ENCODE data around the gene STX12. TPM values are rescaled to one million over a fixed set of nuclear protein-coding genes. Genes with fewer than 3 reads are reported as not detected.

STX12 gene
- total RNA-seq, 4 donors from 2014 or later: 44.0 to 76.7 (median 56.1) TPM

GRCh38 chr1:27872802-27873551 lies 100.0 kb downstream of the STX12 start:
- Histone ChIP-seq H3K4me1 (peaks cover 5 to 23% (median 17%) of the 10 kb centered on the region in 4 donors), H3K27ac (replicated peaks in 1 of 4) (peak overlapping the region; percentile 1 to 64 (median 56)), H3K27me3 (peaks cover 0 to 9% (median 0%) of the 10 kb centered on the region in 4 donors), H3K9me3 (no peaks in the 10 kb centered on the region), H3K4me3 (peak overlapping the region; percentile 49 to 73 (median 60)), H3K36me3 (no peaks in the 10 kb centered on the region)
- WGBS: 27% methylated on average over 26 of the region's 38 CpGs
- TF ChIP-seq POLR2AphosphoS5 (IDR thresholded peaks at IDR 0.05) (no peak), POLR2A (IDR thresholded peaks at IDR 0.05; ENCODE audit: low read depth) (no peak), CTCF (IDR thresholded peaks at IDR 0.05) (no peak), EP300 (IDR thresholded peaks at IDR 0.05) (no peak)
- no peak for DNase-seq (ENCODE audit: extremely low spot score)
- intact Hi-C loops (cut with DNase I): no loop called here

- H3K9me3 ChIP-seq: no peaks in the 10 kb centered on the region
- DNase-seq (ENCODE audit: extremely low spot score): no peak
- H3K4me1 ChIP-seq: peaks cover 5 to 20% (median 15%) of the 10 kb centered on the region in 4 donors
- peak overlapping the region; percentile 1 to 64 (median 56) for H3K27ac ChIP-seq (replicated peaks in 1 of 4)
- WGBS: 83% methylated on average over 16 of the region's 16 CpGs
- peaks cover 0 to 9% (median 0%) of the 10 kb centered on the region in 4 donors for H3K27me3 ChIP-seq
- intact Hi-C loops (cut with DNase I): no loop called here
- TF ChIP-seq POLR2AphosphoS5 (IDR thresholded peaks at IDR 0.05) (peak in 1 of 2 donors; percentile 44), EP300 (IDR thresholded peaks at IDR 0.05) (no peak)
- peak overlapping the region; percentile 49 to 73 (median 60) for H3K4me3 ChIP-seq
- no peaks in the 10 kb centered on the region for H3K36me3 ChIP-seq
Measured at GRCh38 chr1:27873671-27874384, 100.8 kb downstream of the STX12 start.

Small RNA genes within 50 kb of the gene (small RNA-seq; reads per million reads assigned to genes)
- gene AL020997.2 (0 reads per million in 3 donors), gene RNU6-1245P (0 reads per million in 3 donors), gene SCARNA1 (13.4 to 16.9 (median 16.3) reads per million in 3 donors)

Other genes with a start within 250 kb of the STX12 start
- gene AHDC1, start 169.1 kb upstream of the STX12 start, total RNA-seq: 10 to 100 TPM; 14.7 to 54.3 (median 35.4) TPM
- gene FGR, start 138.0 kb upstream of the STX12 start, total RNA-seq: 10 to 100 TPM; 12.0 to 32.1 (median 12.6) TPM
- gene IFI6, start 101.0 kb upstream of the STX12 start, total RNA-seq: 10 to 100 TPM; 33.2 to 86.3 (median 70.2) TPM
- 10 to 100 TPM; 15.6 to 17.4 (median 16.6) TPM for gene FAM76A, start 47.3 kb upstream of the STX12 start, total RNA-seq
- gene PPP1R8, start 57.6 kb downstream of the STX12 start, total RNA-seq: 10 to 100 TPM; 33.2 to 51.6 (median 42.0) TPM
- gene THEMIS2, start 99.3 kb downstream of the STX12 start, total RNA-seq: 10 to 100 TPM in 3 of 4 donors, 1 to 10 TPM in 1; 9.6 to 36.4 (median 24.6) TPM
- gene RPA2, start 141.4 kb downstream of the STX12 start, total RNA-seq: 10 to 100 TPM; 21.2 to 41.5 (median 30.6) TPM
- under 1 TPM in 2 of 4 donors, not detected in 2; 0.23 to 0.58 TPM for gene SMPDL3B, start 161.8 kb downstream of the STX12 start, total RNA-seq
- 10 to 100 TPM in 1 of 4 donors, 1 to 10 TPM in 3; 4.1 to 12.2 (median 6.8) TPM for gene XKR8, start 186.8 kb downstream of the STX12 start, total RNA-seq

Data from esophagus muscularis mucosa (tissue), 4 donors.